ENCODE measurements around the gene RPL41.
A peak's percentile ranks its signal among the peaks of the same experiment; 100 is the strongest.

The RPL41 gene

GRCh38 chr12:56127888-56128669 is 11.6 kb downstream of the RPL41 start, which contains the start of gene ESYT1:
TSS of gene ESYT1 (plus strand) at chr12:56128267. CDS start at chr12:56128320, 53 bp downstream.
- DNase-seq (ENCODE audit: low spot score) = peak; percentile 98

- no peak for DNase-seq (ENCODE audit: low spot score)
Observed at GRCh38 chr12:56128670-56129205, 12.3 kb downstream of the RPL41 start.

GRCh38 chr12:56129206-56129941 is 12.9 kb downstream of the RPL41 start:
- DNase-seq (ENCODE audit: low spot score) = no peak

- DNase-seq (ENCODE audit: low spot score) = no peak
Observed at GRCh38 chr12:56129942-56130495, 13.6 kb downstream of the RPL41 start.

- DNase-seq (ENCODE audit: low spot score) = no peak
Observed at GRCh38 chr12:56130876-56131275, 14.4 kb downstream of the RPL41 start.

GRCh38 chr12:56134897-56135296 is 18.5 kb downstream of the RPL41 start:
- DNase-seq (ENCODE audit: low spot score) = no peak

GRCh38 chr12:56137853-56138571 is 21.6 kb downstream of the RPL41 start:
- DNase-seq (ENCODE audit: low spot score) = no peak

GRCh38 chr12:56141946-56142784 is 25.7 kb downstream of the RPL41 start:
- no peak for DNase-seq (ENCODE audit: low spot score)

GRCh38 chr12:56143217-56143616 is 26.8 kb downstream of the RPL41 start:
- DNase-seq (ENCODE audit: low spot score) = no peak

GRCh38 chr12:56143870-56144269 is 27.4 kb downstream of the RPL41 start:
- DNase-seq (ENCODE audit: low spot score) = no peak

GRCh38 chr12:56145217-56145616 is 28.8 kb downstream of the RPL41 start:
- DNase-seq (ENCODE audit: low spot score) = no peak

GRCh38 chr12:56146492-56147460 is 30.3 kb downstream of the RPL41 start:
- DNase-seq (ENCODE audit: low spot score) = no peak

GRCh38 chr12:56150563-56150962 is 34.1 kb downstream of the RPL41 start:
- no peak for DNase-seq (ENCODE audit: low spot score)

GRCh38 chr12:56151672-56152131 is 35.3 kb downstream of the RPL41 start:
- no peak for DNase-seq (ENCODE audit: low spot score)

- DNase-seq (ENCODE audit: low spot score) = peak; percentile 88
Observed at GRCh38 chr12:56152132-56152755, 35.8 kb downstream of the RPL41 start, which contains the start of gene MYL6B. TSS of gene MYL6B (plus strand) at chr12:56152587. CDS start at chr12:56153919, 1,332 bp downstream.

GRCh38 chr12:56152756-56153677 is 36.6 kb downstream of the RPL41 start:
- no peak for DNase-seq (ENCODE audit: low spot score)

GRCh38 chr12:56153678-56154065 is 37.2 kb downstream of the RPL41 start:
- no peak for DNase-seq (ENCODE audit: low spot score)

- no peak for DNase-seq (ENCODE audit: low spot score)
Observed at GRCh38 chr12:56154246-56154771, 37.9 kb downstream of the RPL41 start.

Measured in kidney capillary endothelial cell (primary cell).